IPS-20b (cell line): ENCODE measurements around the gene NSF.
"Not testable (repeated sequence)": the region's sequence is repeated elsewhere in the genome, so short reads cannot be mapped to it uniquely, and the experiment has no call there.

ENCODE experiments used
- H3K27ac ChIP-seq: one replicate; pipeline ENCODE4 v1.5.1; 2013; ENCODE audit warnings: low read length
- H3K27me3 ChIP-seq: 2 replicates; pipeline ENCODE4 v1.6.1; 2013; ENCODE audit warnings: mild to moderate bottlenecking, low read length, inconsistent platforms; ENCODE audit not compliant: insufficient read depth
- H3K36me3 ChIP-seq: 2 replicates; pipeline ENCODE4 v1.6.1; 2013; ENCODE audit warnings: low read depth, mild to moderate bottlenecking, inconsistent platforms, low read length, moderate library complexity; ENCODE audit not compliant: insufficient read depth
- H3K4me1 ChIP-seq: 2 replicates; pipeline ENCODE4 v1.6.1; 2013; ENCODE audit warnings: mild to moderate bottlenecking, control low read depth, inconsistent platforms, low read length, moderate library complexity; ENCODE audit not compliant: insufficient read depth
- H3K4me3 ChIP-seq: 2 replicates; pipeline ENCODE4 v1.5.1; 2013; ENCODE audit warnings: mild to moderate bottlenecking, low read length, inconsistent platforms
- H3K9ac ChIP-seq: 2 replicates; pipeline ENCODE4 v1.6.1; 2013; ENCODE audit warnings: low read depth, mild to moderate bottlenecking, inconsistent platforms, low read length, moderate library complexity
- H3K9me3 ChIP-seq: 2 replicates; pipeline ENCODE4 v1.6.1; 2013; ENCODE audit warnings: mild to moderate bottlenecking, low read depth, low read length, inconsistent platforms; ENCODE audit not compliant: insufficient read depth

The NSF gene

GRCh38 chr17:46590157-46591146, at the start of gene NSF:
Gene NSF (plus strand): TSS chr17:46590669. CDS start chr17:46590776, 107 bp downstream.
- H3K9ac ChIP-seq, H3K27me3 ChIP-seq, H3K36me3 ChIP-seq, H3K4me1 ChIP-seq, H3K27ac ChIP-seq, H3K9me3 ChIP-seq, H3K4me3 ChIP-seq: not testable (repeated sequence)

- not testable (repeated sequence) for H3K36me3 ChIP-seq, H3K9ac ChIP-seq, H3K4me3 ChIP-seq, H3K27me3 ChIP-seq, H3K27ac ChIP-seq, H3K4me1 ChIP-seq, H3K9me3 ChIP-seq
Observed at GRCh38 chr17:46548607-46549006, 41.9 kb upstream of the NSF start.

GRCh38 chr17:46559155-46559554, 31.3 kb upstream of the NSF start:
- not testable (repeated sequence) for H3K27me3 ChIP-seq, H3K36me3 ChIP-seq, H3K4me1 ChIP-seq, H3K9ac ChIP-seq, H3K9me3 ChIP-seq, H3K4me3 ChIP-seq, H3K27ac ChIP-seq

GRCh38 chr17:46560048-46560447, 30.4 kb upstream of the NSF start:
- not testable (repeated sequence) for H3K27ac ChIP-seq, H3K27me3 ChIP-seq, H3K9me3 ChIP-seq, H3K4me3 ChIP-seq, H3K36me3 ChIP-seq, H3K4me1 ChIP-seq, H3K9ac ChIP-seq

GRCh38 chr17:46566284-46566683, 24.2 kb upstream of the NSF start:
- not testable (repeated sequence) for H3K4me3 ChIP-seq, H3K4me1 ChIP-seq, H3K27ac ChIP-seq, H3K9ac ChIP-seq, H3K27me3 ChIP-seq, H3K36me3 ChIP-seq, H3K9me3 ChIP-seq

GRCh38 chr17:46566980-46567379, 23.5 kb upstream of the NSF start:
- not testable (repeated sequence) for H3K27ac ChIP-seq

GRCh38 chr17:46571796-46572195, 18.7 kb upstream of the NSF start:
- H3K27me3 ChIP-seq, H3K36me3 ChIP-seq, H3K4me3 ChIP-seq, H3K4me1 ChIP-seq, H3K9ac ChIP-seq, H3K27ac ChIP-seq, H3K9me3 ChIP-seq: not testable (repeated sequence)

More at GRCh38 chr17:46566980-46567379, 23.5 kb upstream of the NSF start:
- not testable (repeated sequence) for H3K9me3 ChIP-seq, H3K36me3 ChIP-seq, H3K4me1 ChIP-seq, H3K9ac ChIP-seq, H3K4me3 ChIP-seq, H3K27me3 ChIP-seq

GRCh38 chr17:46579083-46580075, 11.1 kb upstream of the NSF start, which contains the start of gene ARL17A:
Gene ARL17A (minus strand): TSS chr17:46579691. CDS start chr17:46576322, 3,369 bp downstream.
- H3K4me3 ChIP-seq, H3K4me1 ChIP-seq, H3K9me3 ChIP-seq, H3K27ac ChIP-seq, H3K36me3 ChIP-seq, H3K9ac ChIP-seq, H3K27me3 ChIP-seq: not testable (repeated sequence)

- not testable (repeated sequence) for H3K4me1 ChIP-seq, H3K36me3 ChIP-seq, H3K9me3 ChIP-seq, H3K27me3 ChIP-seq, H3K9ac ChIP-seq, H3K4me3 ChIP-seq, H3K27ac ChIP-seq
Observed at GRCh38 chr17:46580082-46580481, 10.4 kb upstream of the NSF start.

GRCh38 chr17:46585444-46585843, 5.0 kb upstream of the NSF start:
- not testable (repeated sequence) for H3K9ac ChIP-seq, H3K4me1 ChIP-seq, H3K4me3 ChIP-seq, H3K9me3 ChIP-seq, H3K27me3 ChIP-seq, H3K36me3 ChIP-seq, H3K27ac ChIP-seq

- not testable (repeated sequence) for H3K4me3 ChIP-seq, H3K27me3 ChIP-seq
Observed at GRCh38 chr17:46591332-46591731, 863 bp downstream of the NSF start.

More at GRCh38 chr17:46591332-46591731, 863 bp downstream of the NSF start:
- H3K27ac ChIP-seq, H3K4me1 ChIP-seq, H3K9ac ChIP-seq, H3K36me3 ChIP-seq, H3K9me3 ChIP-seq: not testable (repeated sequence)
